Stimulated activated CD8-positive, alpha-beta memory T cell treated with anti-CD3 and anti-CD28 coated beads, Interleukin-12 subunit alpha, Interleukin-12 subunit beta, amount 100 ng/mL, for 24 hours (primary cell): ENCODE results near the gene SPOCK3.
A peak's percentile ranks its signal among the peaks of the same experiment; 100 is the strongest.
"Not testable (repeated sequence)": the region's sequence is repeated elsewhere in the genome, so short reads cannot be mapped to it uniquely, and the experiment has no call there.

Experiments
- DNase-seq: peaks from one replicate; pipeline ENCODE4 v3.0.0-alpha.2; 2020; ENCODE audit errors: extremely low read depth

Gene SPOCK3

GRCh38 chr4:167035390-167035789, 198.9 kb downstream of the SPOCK3 start:
- no peak for DNase-seq

- no peak for DNase-seq
Observed at GRCh38 chr4:167034983-167035382, 199.3 kb downstream of the SPOCK3 start.

GRCh38 chr4:167032871-167033270, 201.4 kb downstream of the SPOCK3 start:
- no peak for DNase-seq

- no peak for DNase-seq
Observed at GRCh38 chr4:167031534-167032156, 202.6 kb downstream of the SPOCK3 start.

GRCh38 chr4:167028976-167029375, 205.3 kb downstream of the SPOCK3 start:
- DNase-seq, result no peak

- DNase-seq, result no peak
Observed at GRCh38 chr4:167025670-167026069, 208.6 kb downstream of the SPOCK3 start.

GRCh38 chr4:167023364-167023925, 210.8 kb downstream of the SPOCK3 start:
- DNase-seq, result no peak

GRCh38 chr4:167021545-167022155, 212.6 kb downstream of the SPOCK3 start:
- DNase-seq, result peak; percentile 5

GRCh38 chr4:167020410-167020809, 213.9 kb downstream of the SPOCK3 start:
- no peak for DNase-seq

GRCh38 chr4:167014944-167015343, 219.3 kb downstream of the SPOCK3 start:
- no peak for DNase-seq

GRCh38 chr4:167003326-167003725, 231.0 kb downstream of the SPOCK3 start:
- DNase-seq, result no peak

GRCh38 chr4:167000141-167000852, 234.0 kb downstream of the SPOCK3 start:
- no peak for DNase-seq

- no peak for DNase-seq
Observed at GRCh38 chr4:166996216-166996615, 238.1 kb downstream of the SPOCK3 start.

GRCh38 chr4:166994686-166995085, 239.6 kb downstream of the SPOCK3 start:
- DNase-seq, result no peak

- DNase-seq, result no peak
Observed at GRCh38 chr4:166991006-166991561, 243.2 kb downstream of the SPOCK3 start.

- no peak for DNase-seq
Observed at GRCh38 chr4:166989886-166990285, 244.4 kb downstream of the SPOCK3 start.

GRCh38 chr4:166987026-166987425, 247.3 kb downstream of the SPOCK3 start:
- DNase-seq, result no peak

- no peak for DNase-seq
Observed at GRCh38 chr4:166981847-166982246, 252.4 kb downstream of the SPOCK3 start.

- DNase-seq, result no peak
Observed at GRCh38 chr4:166980419-166980818, 253.9 kb downstream of the SPOCK3 start.

GRCh38 chr4:166977596-166977995, 256.7 kb downstream of the SPOCK3 start:
- DNase-seq, result no peak

- no peak for DNase-seq
Observed at GRCh38 chr4:166972071-166972470, 262.2 kb downstream of the SPOCK3 start.

- DNase-seq, result not testable (repeated sequence)
Observed at GRCh38 chr4:166968219-166968618, 266.1 kb downstream of the SPOCK3 start.
